GM18867 (cell line): ENCODE measurements around the gene CCDC144A.
"Not testable (repeated sequence)": the region's sequence is repeated elsewhere in the genome, so short reads cannot be mapped to it uniquely, and the experiment has no call there.

Source experiments
- ATAC-seq: cut with Tn5 transposase; IDR thresholded peaks from one replicate; pipeline ENCODE4 v1.9.1; 2021; ENCODE audit warnings: mild to moderate bottlenecking, moderate library complexity; ENCODE audit not compliant: unreplicated experiment

Gene CCDC144A

GRCh38 chr17:16750515-16750914, 60.5 kb downstream of the CCDC144A start:
- not testable (repeated sequence) for ATAC-seq

GRCh38 chr17:16751224-16751923, 61.3 kb downstream of the CCDC144A start:
- not testable (repeated sequence) for ATAC-seq

GRCh38 chr17:16751924-16752287, 61.9 kb downstream of the CCDC144A start:
- not testable (repeated sequence) for ATAC-seq

DNA sequence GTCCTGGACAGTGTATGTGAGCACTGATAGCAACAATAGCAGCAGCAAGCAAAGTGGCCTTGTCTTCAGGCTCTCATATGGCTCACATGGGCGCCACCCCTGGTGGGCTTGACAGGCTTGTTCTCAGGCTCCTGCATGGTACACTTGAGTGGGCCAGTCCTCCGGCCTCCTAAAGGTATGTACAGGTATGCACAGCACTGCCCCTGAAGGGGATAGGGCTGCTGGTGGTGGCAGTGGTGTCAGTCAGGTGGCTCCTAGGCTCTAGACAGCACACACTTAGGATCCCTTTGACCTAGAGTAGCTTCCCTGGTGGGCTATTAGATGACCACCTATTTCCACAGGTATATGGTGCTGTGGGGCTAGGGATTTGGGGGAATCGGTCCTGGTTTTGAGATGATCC, 67.5 kb downstream of the CCDC144A start:
- not testable (repeated sequence) for ATAC-seq

DNA sequence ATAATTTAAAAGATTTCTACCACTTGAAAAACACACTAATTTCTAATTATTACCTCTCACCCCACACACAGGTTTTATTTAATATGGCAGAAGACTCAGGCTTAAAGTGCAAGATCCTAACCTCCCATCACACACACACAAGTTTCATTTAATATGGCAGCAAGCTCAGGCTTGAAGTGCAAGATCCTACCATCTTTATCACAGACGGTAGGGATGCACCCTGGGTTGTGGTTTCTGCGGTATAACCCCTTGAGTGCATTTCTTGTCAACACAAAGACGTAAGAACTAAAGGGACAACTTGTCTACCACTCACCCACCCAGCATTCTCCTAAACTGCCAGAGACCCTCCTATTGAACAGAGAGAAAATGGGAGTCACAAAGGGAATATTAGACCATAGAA, 68.1 kb downstream of the CCDC144A start:
- ATAC-seq, result not testable (repeated sequence)

DNA sequence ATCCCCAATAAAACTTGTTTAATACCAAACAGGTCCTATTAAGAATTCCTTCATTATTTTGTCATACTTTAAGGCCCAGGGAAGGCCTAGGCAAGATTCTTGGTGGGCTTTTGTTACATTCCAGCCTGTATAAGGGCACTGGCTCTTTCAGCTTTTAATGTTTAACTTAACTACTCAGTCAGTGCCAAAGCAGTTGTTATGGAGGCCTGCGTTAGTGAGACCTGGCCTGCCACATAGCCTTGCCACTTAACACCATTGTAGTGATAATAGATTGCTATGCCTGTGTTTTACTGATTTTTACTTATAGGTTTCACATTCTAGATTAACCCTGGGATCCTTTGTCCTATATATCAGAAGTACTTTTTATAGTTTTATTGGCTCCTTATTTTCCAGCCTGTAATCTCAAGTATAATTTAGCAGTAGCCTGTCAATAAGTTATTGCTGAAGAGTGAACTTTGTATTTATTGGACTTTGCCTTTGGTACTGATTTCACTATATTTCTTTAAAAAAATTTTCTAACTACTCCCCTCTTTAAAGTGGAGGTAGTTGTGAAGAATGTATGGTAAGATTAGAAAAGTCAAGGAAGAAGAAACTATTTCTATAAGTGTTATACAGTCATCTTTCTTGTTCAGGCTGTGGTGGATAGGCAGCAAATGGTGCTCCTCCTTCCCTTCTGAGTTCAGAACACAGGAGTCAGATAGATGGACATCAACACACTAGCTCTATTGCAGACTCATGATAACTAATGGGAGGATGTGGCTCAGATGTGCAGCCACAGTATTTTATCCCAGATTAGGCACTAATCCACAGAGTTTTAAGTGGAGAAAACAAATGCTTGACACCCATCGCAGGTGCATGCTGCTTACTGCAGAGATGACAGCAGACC, 78.5 kb downstream of the CCDC144A start:
- not testable (repeated sequence) for ATAC-seq

DNA sequence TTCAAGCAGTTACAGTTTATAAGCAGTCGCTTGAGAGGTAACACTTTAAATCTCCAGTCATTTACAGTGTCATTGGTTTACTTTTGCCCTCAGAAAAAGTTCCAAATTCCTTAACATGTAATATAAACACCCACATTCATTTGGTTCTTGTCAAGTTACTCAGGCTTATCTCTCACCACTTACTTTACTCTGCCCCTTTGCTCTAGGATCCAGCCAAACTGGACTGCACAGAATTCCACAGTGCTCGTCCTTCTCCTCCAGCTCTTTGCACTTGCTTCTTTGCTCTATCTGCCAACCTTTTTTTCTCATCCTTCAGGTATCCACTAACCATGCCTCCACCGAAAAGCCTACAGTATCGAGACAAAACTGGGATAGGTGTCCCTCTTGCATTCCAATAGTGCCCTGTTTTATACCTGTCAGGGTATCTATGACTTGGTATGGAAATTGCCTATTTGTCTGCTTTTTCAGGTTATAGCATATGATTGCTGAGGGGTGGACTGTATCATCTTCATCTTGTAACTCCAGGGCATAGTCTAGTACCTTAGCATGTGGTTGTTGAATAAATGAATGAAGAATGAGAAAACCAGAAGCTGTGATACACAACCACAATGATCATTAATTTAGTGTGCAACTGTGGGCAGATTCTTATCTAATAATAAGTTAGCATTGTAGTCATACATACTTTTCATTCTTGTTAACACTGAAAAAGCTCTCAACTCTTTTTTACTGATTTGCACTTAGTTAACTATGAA, 82.5 kb downstream of the CCDC144A start:
- ATAC-seq, result not testable (repeated sequence)

DNA sequence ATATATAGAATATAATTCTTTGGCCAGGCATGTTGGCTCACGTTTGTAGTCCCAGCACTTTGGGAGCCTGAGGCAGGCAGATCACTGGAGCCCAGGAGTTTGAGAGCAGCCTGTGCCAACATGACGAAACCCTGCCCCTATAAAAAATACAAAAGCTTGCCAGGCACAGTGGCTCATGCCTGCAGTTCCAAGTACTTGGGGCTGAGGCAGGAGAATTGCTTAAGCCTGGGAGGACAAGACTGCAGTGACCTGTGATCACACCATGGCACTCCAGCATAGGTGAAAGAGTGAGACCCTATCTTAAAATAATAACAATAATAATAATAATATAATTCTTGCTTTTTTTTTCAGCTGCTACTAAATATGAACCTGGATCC, 83.1 kb downstream of the CCDC144A start:
- ATAC-seq, result not testable (repeated sequence)

- ATAC-seq, result not testable (repeated sequence)
These were observed 97.8 kb downstream of the CCDC144A start for GRCh38 chr17:16787851-16788250.

- ATAC-seq, result not testable (repeated sequence)
These were observed 99.0 kb downstream of the CCDC144A start for GRCh38 chr17:16788889-16789536.

DNA sequence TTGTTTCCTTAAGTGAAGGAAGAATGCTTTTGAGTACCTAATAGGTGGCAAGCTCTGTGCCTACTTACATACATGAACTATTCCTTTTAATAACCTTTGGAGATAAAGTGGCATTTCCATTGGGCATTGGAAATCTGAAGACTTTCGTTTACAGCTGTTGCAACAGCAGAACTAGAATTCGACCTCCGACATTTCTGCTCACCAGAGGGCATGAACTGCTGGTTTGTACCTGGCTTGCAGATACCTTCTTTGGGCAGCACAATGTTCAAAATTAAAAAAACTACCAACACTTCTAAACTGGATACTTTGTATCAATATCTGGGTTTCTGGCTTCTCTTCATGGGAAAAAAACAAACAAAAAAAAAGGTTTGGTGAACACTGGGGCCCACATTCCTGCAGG, 99.6 kb downstream of the CCDC144A start:
- not testable (repeated sequence) for ATAC-seq

DNA sequence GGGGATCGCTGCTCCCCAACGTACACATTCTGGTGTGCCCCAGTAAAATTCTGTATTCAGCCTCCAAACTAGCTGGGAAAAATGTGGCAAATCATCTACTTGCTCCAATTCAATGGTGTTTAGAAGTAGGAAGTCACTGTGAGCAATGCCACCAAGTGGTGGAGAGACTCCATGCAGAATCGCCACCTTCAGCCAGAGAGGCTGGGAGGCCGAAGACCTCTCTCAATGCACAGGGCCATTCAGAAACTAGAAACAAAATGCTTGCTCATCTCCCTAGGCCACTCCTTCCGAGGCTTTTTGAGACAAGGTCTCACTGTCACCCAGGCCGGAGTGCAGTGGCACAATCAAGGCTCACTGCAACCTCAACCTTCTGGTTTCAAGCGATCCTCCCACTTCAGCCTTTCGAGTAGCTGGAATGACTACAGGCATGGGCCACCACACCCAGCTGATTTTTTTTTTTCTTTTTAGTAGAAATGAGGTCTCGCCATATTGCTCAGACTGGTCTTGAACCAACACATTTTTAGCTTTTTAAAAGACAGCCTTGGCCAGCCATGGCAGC, 100.4 kb downstream of the CCDC144A start:
- not testable (repeated sequence) for ATAC-seq

DNA sequence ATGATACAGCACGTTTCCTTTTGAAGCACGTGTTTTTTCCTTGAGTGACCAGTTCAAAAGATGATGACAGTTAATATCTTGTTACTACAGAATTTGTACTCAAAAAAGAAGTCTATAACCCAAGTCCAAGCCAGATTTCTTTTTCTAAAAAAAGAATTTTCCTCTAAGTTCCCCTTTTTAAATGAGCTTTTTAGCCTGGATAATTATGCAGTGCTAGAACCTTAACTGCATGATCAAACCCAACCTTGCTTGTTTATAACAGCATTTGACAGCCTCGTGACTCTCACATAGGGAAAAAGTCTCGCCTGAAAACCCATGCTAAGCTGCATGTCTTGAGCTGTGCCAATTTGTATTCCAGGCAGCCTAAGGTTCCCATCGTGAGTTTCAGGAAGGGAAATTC, 104.2 kb downstream of the CCDC144A start:
- not testable (repeated sequence) for ATAC-seq

DNA sequence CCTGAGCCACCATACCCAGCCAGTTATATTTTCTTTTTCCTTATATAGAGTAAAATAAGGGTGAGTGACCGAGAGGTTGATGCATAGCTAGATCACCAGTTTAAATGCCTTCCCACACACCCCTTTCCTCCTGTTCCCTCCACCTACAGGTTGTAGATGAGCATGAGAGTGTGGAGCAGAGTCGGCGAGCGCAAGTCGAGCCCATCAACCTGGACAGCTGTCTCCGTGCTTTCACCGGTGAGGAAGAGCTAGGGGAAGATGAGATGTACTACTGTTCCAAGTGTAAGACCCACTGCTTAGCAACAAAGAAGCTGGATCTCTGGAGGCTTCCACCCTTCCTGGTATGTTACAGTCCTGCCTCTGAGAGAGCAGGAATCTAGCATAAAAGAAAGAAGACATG, 105.9 kb downstream of the CCDC144A start:
- ATAC-seq, result not testable (repeated sequence)

- ATAC-seq, result not testable (repeated sequence)
These were observed 114.8 kb downstream of the CCDC144A start for GRCh38 chr17:16804851-16805250.

DNA sequence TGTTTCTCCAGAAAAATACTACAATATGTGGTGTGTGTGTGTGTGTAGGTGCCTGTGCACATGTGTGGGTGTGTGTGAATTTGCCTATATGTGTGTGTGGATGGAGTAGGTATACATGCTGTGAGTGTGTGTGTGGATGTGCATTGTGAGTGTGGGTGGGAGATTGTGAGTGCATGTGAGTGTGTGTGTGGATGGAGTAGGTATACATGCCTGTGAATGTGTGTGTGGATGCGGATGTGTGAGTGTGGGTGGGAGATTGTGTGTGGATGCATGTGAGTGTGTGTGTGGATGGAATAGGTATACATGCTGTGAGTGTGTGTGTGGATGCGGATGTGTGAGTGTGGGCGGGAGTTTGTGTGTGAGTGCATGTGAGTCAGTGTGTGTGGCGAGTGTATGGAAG, 116.6 kb downstream of the CCDC144A start:
- ATAC-seq, result not testable (repeated sequence)

- ATAC-seq, result not testable (repeated sequence)
These were observed 117.6 kb downstream of the CCDC144A start for GRCh38 chr17:16807620-16808019.

- ATAC-seq, result not testable (repeated sequence)
These were observed 120.2 kb downstream of the CCDC144A start for GRCh38 chr17:16810236-16810635.

- not testable (repeated sequence) for ATAC-seq
These were observed 122.1 kb downstream of the CCDC144A start for GRCh38 chr17:16812126-16812525.

DNA sequence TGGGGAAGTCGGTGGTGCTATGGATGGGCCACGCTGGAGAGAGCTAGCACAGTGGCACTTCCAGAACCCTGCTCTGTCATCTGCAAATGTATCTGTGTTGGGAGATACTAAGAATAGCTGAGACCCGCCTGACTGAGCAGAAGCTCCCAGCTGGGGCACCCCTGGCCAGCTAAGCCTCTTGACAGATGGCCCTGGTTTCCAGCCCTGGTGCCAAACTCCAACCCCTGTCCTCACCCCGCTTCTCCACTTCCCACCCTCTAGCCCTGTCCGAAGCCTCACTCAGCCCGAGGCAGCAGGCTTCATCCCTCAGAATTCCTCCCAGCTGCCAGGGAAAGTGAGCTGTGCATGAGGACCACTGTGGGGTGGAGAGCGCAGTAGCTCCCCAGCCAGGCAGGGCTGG, 124.4 kb downstream of the CCDC144A start:
- ATAC-seq, result no peak
